SJSA1 (cell line): ENCODE data around the gene DNAJC25. TPM values are rescaled to one million over a fixed set of nuclear protein-coding genes. Genes with fewer than 3 reads are reported as not detected.
"Not testable (repeated sequence)": the region's sequence is repeated elsewhere in the genome, so short reads cannot be mapped to it uniquely, and the experiment has no call there.

ENCODE experiments used
- DNase-seq, 2 experiments: peaks; one replicate each; pipeline ENCODE4 v3.0.0-alpha.2; 2015 to 2020; ENCODE audit warnings: low spot score in 2 of 2, low read depth in 1 of 2
- H3K27ac ChIP-seq: fragments of 250-450 bp; sonication (Bioruptor Pico); 2 replicates; pipeline ENCODE4 v1.5.1; 2020; ENCODE audit warnings: mild to moderate bottlenecking, moderate library complexity
- H3K27me3 ChIP-seq: fragments of 250-450 bp; sonication (Bioruptor Pico); replicated peaks from 2 replicates; pipeline ENCODE4 v1.5.1; 2020; ENCODE audit warnings: mild to moderate bottlenecking, moderate library complexity
- H3K36me3 ChIP-seq: fragments of 250-450 bp; sonication (Bioruptor Pico); 2 replicates; pipeline ENCODE4 v1.5.1; 2020; ENCODE audit warnings: mild to moderate bottlenecking
- H3K4me1 ChIP-seq: fragments of 250-450 bp; sonication (Bioruptor Pico); replicated peaks from 2 replicates; pipeline ENCODE4 v1.6.1; 2021; ENCODE audit warnings: mild to moderate bottlenecking
- H3K4me3 ChIP-seq: fragments of 250-450 bp; sonication (Bioruptor Pico); 2 replicates; pipeline ENCODE4 v1.5.1; 2020; ENCODE audit warnings: mild to moderate bottlenecking
- H3K9me3 ChIP-seq: fragments of 250-450 bp; sonication (Bioruptor Pico); replicated peaks from 2 replicates; pipeline ENCODE4 v1.5.1; 2020; ENCODE audit warnings: mild to moderate bottlenecking
- total RNA-seq: library from RNA; depleted of rRNA; stranded (reverse); fragments of >200 nt; shearing (Covaris generic); gene quantifications from 2 replicates; pipeline ENCODE4 v1.2.3, GENCODE V29; 2014

DNAJC25 gene
- total RNA-seq, 1 experiment from 2014 or later: 11.1 TPM

DNA sequence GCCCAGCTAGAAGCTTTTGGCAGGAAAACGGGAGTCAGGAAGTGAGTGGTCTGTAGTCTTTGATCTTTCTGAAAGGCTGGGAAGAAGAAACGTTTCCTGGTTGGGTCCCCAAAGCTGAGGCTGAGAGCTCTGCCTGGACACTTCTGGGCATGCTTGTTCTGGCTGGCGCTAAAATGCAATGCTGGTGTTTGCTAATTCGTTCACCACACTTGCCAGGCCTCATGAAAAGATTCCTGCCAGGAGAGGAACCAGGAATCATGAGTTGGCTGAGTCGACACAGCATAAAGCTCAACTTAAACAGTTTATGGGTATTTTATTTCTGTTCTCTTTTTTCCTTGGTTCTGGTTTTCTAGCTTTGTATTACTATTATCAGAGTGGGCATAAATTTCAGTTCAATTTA lies 21.0 kb upstream of the DNAJC25 start:
- H3K4me3 ChIP-seq: no peak overlapping the region
- H3K27ac ChIP-seq: no peak overlapping the region
- H3K27me3 ChIP-seq: no peaks in the 10 kb centered on the region
- H3K36me3 ChIP-seq: no peaks in the 10 kb centered on the region
- H3K4me1 ChIP-seq: no peaks in the 10 kb centered on the region
- no peak for DNase-seq
- H3K9me3 ChIP-seq: no peaks in the 10 kb centered on the region

DNA sequence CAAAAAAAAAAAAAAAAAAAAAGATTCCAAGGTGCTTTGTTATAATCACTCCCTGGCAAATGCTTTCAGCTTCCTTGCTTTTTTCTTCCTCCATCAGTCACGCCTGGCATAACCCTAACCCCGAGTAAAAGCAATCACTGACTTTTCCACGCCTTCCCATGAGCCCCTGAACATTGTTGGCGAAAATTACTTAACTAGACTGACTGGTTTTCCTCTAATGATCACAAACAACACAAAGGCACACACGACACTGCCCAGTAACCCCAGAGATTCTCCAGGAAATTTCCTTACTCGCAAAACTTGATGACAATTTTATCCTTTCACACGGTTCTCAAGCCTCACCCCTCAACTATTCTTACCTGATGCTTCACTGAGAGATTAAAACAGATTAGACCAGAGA lies 20.3 kb upstream of the DNAJC25 start:
- H3K36me3 ChIP-seq: no peaks in the 10 kb centered on the region
- H3K27me3 ChIP-seq: no peaks in the 10 kb centered on the region
- no peak overlapping the region for H3K27ac ChIP-seq
- no peak overlapping the region for H3K4me3 ChIP-seq
- no peaks in the 10 kb centered on the region for H3K9me3 ChIP-seq
- no peak for DNase-seq
- no peaks in the 10 kb centered on the region for H3K4me1 ChIP-seq

DNA sequence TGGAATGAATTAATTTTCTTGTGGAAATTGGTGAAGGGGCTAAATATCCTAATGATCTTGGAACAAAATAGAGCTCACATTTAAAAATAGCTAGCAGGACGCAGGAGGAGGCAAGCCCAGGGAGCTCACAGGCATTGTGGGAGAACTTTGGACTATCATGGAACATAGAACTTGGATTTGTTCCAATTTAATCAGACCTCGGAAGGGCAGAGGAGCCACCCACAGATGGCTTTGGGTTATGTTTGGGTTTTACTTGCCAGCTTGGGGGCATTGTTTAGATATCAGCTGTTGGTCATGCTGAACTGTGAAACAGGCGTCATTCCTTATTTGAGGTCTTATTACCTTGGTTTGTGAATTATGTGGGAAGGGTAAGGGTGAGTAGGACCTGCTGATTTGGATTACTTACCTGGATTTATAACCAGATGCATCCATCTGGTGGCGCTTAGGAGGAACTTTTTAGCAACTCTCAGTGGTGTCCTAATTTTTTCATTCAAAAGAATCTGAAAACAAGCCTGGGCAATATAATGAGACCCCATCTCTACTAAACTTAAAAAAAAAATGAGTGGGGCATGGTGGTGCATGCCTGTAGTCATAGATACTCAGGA lies 17.6 kb upstream of the DNAJC25 start:
- H3K36me3 ChIP-seq: no peaks in the 10 kb centered on the region
- no peak overlapping the region for H3K4me3 ChIP-seq
- no peaks in the 10 kb centered on the region for H3K4me1 ChIP-seq
- no peaks in the 10 kb centered on the region for H3K9me3 ChIP-seq
- H3K27ac ChIP-seq: no peak overlapping the region
- DNase-seq: no peak
- H3K27me3 ChIP-seq: no peaks in the 10 kb centered on the region

DNA sequence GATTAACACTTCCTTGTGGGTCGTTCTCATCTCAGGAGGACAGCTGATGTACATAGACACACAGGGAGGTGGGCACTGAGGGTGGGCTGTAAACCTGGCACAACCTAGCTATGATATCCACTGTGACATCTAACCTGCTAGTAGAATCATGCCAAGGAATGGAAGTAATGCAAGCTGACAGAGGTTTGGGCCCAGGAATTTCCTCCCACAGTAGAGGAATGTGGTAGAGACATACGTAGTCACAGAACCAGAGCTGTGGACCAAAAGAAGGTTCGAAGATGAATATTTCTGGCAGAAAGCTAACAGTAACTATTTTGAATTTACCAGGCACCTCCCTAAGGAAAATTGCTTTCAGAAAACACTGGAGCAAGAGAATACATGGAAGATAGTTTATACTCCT lies 15.2 kb upstream of the DNAJC25 start:
- no peak overlapping the region for H3K4me3 ChIP-seq
- no peak overlapping the region for H3K27ac ChIP-seq
- H3K36me3 ChIP-seq: no peaks in the 10 kb centered on the region
- H3K27me3 ChIP-seq: no peaks in the 10 kb centered on the region
- H3K9me3 ChIP-seq: no peaks in the 10 kb centered on the region
- no peak for DNase-seq
- no peaks in the 10 kb centered on the region for H3K4me1 ChIP-seq

DNA sequence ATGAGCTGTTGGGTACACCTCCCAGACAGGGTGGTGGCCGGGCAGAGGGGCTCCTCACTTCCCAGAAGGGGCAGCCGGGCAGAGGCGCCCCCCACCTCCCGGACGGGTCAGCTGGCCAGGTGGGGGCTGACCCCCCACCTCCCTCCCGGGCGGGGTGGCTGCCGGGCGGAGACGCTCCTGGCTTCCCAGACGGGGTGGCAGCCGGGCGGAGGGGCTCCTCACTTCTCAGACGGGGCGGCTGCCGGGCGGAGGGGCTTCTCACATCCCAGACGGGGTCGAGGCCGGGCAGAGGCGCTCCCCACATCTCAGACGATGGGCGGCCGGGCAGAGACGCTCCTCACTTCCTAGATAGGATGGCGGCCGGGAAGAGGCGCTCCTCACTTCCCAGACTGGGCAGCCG lies 13.8 kb upstream of the DNAJC25 start:
- H3K36me3 ChIP-seq, H3K4me3 ChIP-seq, H3K27me3 ChIP-seq, DNase-seq, H3K4me1 ChIP-seq, H3K9me3 ChIP-seq, H3K27ac ChIP-seq: not testable (repeated sequence)

DNA sequence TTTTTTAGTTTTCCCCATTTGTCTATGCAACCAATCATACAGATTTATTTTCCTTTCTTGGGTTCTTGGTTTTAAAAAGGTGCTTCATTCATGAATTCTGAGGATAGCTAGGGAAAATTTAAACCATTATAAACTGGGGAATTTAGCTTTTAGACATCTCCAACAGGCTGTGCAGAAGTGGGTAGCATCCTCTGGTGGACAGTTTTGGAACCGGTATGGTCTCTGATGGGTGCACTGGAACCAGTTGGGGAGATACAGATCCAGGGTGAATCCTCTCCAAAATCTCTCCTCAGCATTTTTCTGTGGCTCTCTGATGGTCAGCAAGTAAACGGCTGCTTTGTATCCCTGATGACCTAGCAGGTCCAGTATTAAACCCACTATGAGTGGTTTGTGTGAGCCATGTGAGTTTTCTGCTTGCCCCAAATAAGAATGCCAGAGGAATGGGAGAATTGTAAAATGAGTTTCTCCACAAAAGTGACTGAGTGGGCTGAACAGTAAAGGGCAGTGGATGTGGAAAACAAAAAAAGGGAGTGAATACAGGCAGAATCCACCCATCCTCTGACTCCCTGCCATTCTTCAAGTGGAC lies 9.1 kb upstream of the DNAJC25 start:
- no peaks in the 10 kb centered on the region for H3K9me3 ChIP-seq
- no peaks in the 10 kb centered on the region for H3K36me3 ChIP-seq
- no peak overlapping the region for H3K27ac ChIP-seq
- no peak overlapping the region for H3K4me3 ChIP-seq
- no peak for DNase-seq
- H3K27me3 ChIP-seq: no peaks in the 10 kb centered on the region
- H3K4me1 ChIP-seq: no peaks in the 10 kb centered on the region

DNA sequence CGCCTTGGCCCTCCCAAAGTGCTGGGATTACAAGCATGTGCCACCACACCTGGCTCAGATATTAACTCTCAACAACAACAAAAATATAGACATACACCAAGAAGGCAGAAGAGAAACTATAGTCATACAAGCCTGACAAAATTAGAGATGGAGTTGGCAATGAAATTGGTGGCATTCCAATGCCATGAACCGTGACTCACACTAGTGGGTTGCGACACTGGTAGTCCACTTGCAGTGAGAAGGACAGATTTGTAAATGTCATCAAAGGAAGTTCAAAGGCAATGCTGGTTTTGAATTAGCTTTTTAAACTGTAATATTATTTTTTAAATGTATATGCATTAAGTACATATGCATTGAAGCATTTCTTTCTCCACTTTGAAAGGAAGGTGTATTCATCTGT lies 8.5 kb upstream of the DNAJC25 start:
- no peak for DNase-seq
- H3K4me3 ChIP-seq: no peak overlapping the region
- H3K27me3 ChIP-seq: no peaks in the 10 kb centered on the region
- H3K36me3 ChIP-seq: no peaks in the 10 kb centered on the region
- H3K27ac ChIP-seq: no peak overlapping the region
- H3K9me3 ChIP-seq: no peaks in the 10 kb centered on the region
- no peaks in the 10 kb centered on the region for H3K4me1 ChIP-seq

DNA sequence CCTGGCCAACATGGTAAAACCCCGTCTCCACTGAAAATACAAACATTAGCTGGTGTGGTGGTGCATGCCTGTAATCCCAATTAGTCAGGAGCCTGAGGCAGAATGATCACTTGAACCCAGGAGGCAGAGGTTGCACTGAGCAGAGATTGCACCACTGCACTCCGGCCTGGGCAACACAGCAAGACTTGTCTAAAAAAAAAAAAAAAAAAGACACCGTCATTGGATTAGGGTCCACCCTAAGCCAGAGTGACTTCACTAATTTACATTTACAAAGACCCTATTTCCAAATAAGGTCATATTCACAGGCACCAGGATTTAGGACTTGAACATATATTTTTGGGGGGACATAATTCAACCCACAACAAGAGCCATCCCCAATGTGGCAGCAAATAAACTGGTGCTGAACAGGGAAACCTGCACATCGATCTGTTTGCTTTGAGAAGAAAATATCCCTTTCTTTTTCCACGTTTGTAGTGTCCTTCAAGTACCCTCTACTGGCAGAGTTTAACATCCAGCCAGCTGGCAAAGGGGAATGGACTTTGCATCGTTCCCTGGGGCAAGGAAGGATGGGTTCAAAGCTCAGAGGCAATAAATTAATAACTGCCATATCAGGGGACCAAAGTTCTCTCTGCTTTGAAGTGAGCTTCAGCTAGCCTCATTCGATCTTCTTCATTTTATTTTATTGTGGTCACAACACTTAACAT lies 3.7 kb upstream of the DNAJC25 start:
- DNase-seq: no peak
- H3K4me1 ChIP-seq: peaks cover 6% of the 10 kb centered on the region
- no peak overlapping the region for H3K27ac ChIP-seq
- no peak overlapping the region for H3K4me3 ChIP-seq
- H3K9me3 ChIP-seq: no peaks in the 10 kb centered on the region
- H3K36me3 ChIP-seq: peaks cover 6% of the 10 kb centered on the region
- H3K27me3 ChIP-seq: no peaks in the 10 kb centered on the region

DNA sequence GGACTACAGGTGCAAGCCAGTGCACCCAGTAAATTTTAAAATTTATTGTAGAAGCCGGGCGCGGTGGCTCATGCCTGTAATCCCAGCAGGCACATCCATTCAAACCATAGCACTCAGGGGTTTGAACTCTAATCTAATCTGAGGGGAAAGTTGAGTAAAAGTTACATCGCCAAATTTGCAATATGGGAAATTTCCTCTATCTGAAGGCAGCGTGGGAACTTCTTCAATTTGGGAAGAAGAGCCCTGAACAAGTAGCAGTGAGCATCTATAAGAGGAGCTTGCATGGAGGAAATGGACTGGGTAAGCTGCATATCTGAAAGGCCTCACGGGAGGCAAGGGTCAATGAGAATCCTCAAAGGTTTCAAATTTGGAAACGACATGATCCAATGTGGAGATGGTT lies 2.7 kb upstream of the DNAJC25 start:
- peaks cover 6% of the 10 kb centered on the region for H3K4me1 ChIP-seq
- no peaks in the 10 kb centered on the region for H3K27me3 ChIP-seq
- no peak for DNase-seq
- H3K36me3 ChIP-seq: peaks cover 6% of the 10 kb centered on the region
- no peak overlapping the region for H3K4me3 ChIP-seq
- no peaks in the 10 kb centered on the region for H3K9me3 ChIP-seq
- no peak overlapping the region for H3K27ac ChIP-seq

DNA sequence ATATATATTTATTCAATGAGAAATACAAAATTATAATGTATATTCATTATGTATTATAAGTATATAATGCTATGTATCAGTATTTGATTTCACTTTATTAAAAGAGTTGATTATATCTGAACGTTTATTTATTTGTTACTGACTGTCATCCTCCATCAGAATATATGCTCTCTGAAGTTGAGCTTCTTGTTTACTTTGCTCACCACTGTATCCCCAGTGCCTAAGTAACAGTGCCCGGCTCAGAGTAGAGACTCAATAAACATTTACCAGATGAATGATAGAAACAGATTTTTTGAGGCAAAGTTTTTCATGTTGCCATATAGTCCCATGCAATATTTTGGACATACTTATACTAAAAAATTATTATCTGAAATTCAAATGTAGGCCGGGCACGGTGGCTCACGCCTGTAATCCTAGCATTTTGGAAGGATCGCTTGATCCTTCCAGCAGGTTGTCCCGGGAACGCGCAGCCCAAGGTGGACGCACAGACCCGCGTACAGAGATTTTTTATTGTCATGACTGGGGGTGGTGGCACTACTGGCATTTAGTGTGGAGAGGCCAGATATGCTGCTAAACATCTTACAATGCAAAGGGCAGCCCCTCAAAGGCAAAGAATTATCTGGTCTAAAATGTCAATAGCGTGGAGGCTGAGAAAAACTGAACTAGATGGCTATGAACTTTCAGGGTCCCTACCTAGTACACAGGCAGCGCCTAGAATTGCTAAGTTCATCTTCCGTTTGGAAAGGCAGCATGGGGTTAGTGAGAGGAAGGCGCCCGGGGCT lies 761 bp upstream of the DNAJC25 start:
- Histone ChIP-seq H3K27me3 (no peaks in the 10 kb centered on the region), H3K4me3 (peak overlapping the region; percentile 91), H3K27ac (no peak overlapping the region), H3K9me3 (no peaks in the 10 kb centered on the region), H3K4me1 (peaks cover 6% of the 10 kb centered on the region), H3K36me3 (peaks cover 6% of the 10 kb centered on the region)
- no peak for DNase-seq

DNA sequence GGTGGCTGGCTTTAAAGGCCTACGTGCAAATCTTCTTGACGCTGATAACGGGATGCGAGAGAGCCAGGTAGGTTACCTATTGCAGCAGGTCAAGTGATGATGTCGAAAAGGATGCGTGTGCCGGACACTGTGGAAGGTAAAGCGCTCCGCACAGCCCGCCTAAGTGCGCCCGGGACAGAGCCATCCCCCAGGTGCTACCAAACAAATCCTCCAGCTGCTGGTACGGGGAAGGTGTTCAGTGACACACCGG lies 245 bp upstream of the DNAJC25 start:
- H3K4me3 ChIP-seq: peak overlapping the region; percentile 91
- peaks cover 6% of the 10 kb centered on the region for H3K36me3 ChIP-seq
- peaks cover 6% of the 10 kb centered on the region for H3K4me1 ChIP-seq
- DNase-seq: no peak
- no peak overlapping the region for H3K27ac ChIP-seq
- no peaks in the 10 kb centered on the region for H3K27me3 ChIP-seq
- H3K9me3 ChIP-seq: no peaks in the 10 kb centered on the region

DNA sequence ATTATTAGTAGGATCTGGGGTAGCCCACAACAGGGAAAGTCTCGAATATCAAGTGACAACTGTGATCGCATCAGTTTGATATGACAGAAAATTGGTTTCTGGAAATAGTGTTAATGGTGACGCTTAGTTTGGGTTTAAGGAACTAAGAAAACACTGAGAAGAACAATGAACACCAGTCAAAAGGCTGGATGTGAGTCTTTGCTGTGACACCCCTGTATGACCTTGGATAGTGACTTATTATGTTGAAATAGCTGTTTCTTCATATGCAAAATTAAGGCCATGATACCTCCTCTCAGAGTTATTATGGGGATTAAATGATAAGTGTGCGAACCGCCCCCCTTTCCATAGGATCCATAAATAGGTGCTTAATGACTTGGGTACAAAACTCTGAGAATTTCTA lies 926 bp downstream of the DNAJC25 start:
- DNase-seq: no peak
- H3K27me3 ChIP-seq: no peaks in the 10 kb centered on the region
- H3K4me1 ChIP-seq: peaks cover 6% of the 10 kb centered on the region
- H3K27ac ChIP-seq: peak overlapping the region; percentile 53; the same call in 1 of the 2 replicates
- H3K4me3 ChIP-seq: peak overlapping the region; percentile 91
- peaks cover 6% of the 10 kb centered on the region for H3K36me3 ChIP-seq
- no peaks in the 10 kb centered on the region for H3K9me3 ChIP-seq

DNA sequence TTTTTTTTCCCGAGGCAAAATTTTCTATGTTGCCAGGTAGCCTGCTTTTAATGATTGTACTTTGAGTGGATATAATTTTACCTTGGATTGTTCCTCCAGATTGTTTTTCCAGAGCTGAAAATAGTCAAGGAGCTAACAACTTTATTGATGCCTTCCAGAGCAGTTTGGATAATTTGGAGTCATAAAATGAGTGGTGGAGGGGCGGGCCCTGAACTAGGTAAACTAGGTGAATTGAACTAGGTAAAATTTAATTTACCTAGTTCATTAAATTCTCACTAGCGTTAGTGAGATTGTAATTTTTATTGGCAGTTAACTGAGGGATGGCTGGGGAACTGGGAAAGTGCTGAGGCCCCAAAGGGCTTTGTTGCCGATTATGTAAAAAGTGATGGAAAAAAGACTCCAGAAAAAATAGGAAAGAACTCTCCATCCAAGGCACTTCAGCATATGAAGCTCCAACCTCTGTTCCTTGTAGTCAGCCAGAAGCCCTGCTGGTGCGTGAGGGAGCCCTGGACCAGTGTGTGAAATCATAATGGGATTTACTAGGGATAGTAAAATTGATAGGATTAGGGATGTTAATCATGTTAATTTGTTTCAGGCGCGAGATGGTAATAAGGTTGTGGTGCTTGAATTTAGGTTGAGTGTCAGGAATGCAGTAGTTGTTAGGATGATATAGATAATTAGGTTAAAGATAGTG lies 1.7 kb downstream of the DNAJC25 start:
- Histone ChIP-seq H3K4me1 (peaks cover 6% of the 10 kb centered on the region), H3K9me3 (no peaks in the 10 kb centered on the region), H3K4me3 (no peak overlapping the region), H3K36me3 (peaks cover 6% of the 10 kb centered on the region), H3K27me3 (no peaks in the 10 kb centered on the region), H3K27ac (no peak overlapping the region)
- DNase-seq: no peak

DNA sequence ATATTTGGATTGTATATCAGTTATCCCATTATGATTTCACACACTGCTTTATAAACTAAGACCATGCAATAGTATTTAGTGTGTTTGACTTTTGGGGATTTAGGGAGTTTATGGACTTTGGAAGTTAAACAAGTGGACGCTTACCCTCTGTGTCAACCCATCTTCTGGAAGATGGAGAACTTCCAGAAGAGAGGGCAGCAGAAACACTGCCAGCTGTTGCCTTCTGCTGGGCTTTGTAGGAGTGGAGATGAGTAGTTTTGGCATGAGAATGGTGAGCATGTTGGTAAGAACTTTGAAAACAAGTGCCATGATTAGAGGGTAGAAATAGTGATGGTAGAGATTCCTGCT lies 2.2 kb downstream of the DNAJC25 start:
- peaks cover 6% of the 10 kb centered on the region for H3K36me3 ChIP-seq
- no peak overlapping the region for H3K27ac ChIP-seq
- DNase-seq: no peak
- no peaks in the 10 kb centered on the region for H3K9me3 ChIP-seq
- peaks cover 6% of the 10 kb centered on the region for H3K4me1 ChIP-seq
- no peaks in the 10 kb centered on the region for H3K27me3 ChIP-seq
- no peak overlapping the region for H3K4me3 ChIP-seq
